PC-9 (cell line): ENCODE measurements around the gene EP400.

Experiments used
- EZH2 ChIP-seq: fragments of 200-600 bp; sonication (generic); IDR thresholded peaks from 2 replicates; pipeline ENCODE4 v1.8.0; 2017; ENCODE audit warnings: antibody characterized with exemption, low read depth
- TF ChIP-seq, protein P1 (sequence below): fragments of 200-600 bp; sonication (generic); conservative IDR thresholded peaks from 2 replicates; pipeline ENCODE4 v1.6.1; 2017; ENCODE audit warnings: mixed run types, antibody characterized with exemption, mild to moderate bottlenecking, moderate library complexity

- TF ChIP-seq, protein P1, sequence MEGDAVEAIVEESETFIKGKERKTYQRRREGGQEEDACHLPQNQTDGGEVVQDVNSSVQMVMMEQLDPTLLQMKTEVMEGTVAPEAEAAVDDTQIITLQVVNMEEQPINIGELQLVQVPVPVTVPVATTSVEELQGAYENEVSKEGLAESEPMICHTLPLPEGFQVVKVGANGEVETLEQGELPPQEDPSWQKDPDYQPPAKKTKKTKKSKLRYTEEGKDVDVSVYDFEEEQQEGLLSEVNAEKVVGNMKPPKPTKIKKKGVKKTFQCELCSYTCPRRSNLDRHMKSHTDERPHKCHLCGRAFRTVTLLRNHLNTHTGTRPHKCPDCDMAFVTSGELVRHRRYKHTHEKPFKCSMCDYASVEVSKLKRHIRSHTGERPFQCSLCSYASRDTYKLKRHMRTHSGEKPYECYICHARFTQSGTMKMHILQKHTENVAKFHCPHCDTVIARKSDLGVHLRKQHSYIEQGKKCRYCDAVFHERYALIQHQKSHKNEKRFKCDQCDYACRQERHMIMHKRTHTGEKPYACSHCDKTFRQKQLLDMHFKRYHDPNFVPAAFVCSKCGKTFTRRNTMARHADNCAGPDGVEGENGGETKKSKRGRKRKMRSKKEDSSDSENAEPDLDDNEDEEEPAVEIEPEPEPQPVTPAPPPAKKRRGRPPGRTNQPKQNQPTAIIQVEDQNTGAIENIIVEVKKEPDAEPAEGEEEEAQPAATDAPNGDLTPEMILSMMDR, result no peak
- TF ChIP-seq EZH2, result no peak
These were observed 135.0 kb downstream of the EP400 start for GRCh38 chr12:132084621-132085290.
